ENCODE results near the gene TPSG1.
"Not testable (repeated sequence)": the region's sequence is repeated elsewhere in the genome, so short reads cannot be mapped to it uniquely, and the experiment has no call there.

DNA sequence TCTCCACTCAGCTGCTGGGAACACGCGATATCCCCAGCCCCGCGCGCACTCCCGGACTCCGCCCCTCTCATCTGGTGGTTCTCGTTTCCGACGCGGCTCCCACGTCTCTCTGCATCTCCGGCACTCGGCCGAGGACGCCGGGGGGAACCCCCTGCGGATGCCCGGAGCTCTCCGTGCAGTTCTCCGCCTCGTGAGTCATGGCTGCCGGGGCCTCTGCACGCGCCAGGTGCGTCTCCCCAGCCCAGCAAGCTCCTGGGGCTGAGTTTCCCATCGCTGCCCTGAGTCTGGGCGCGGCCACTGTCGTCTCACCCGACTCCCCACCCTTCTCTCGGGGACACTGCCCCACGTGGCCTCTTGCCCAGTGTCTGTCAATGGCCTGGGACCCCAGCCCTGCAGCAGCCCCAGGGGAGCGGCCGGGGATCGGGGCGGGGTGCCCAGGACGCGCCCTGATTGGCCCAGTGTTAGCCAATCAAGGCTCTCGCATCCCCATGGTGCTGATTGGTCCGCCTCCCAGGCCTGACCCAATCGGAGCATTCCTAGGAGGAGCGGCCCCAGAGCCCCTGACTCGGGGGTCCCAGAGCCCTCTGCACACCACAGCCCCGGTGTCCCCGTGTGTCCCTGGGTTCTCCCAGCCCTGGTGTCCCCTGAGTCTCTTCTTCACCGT, 28.8 kb upstream of the TPSG1 start:
- TF ChIP-seq POLR2A, POLR2AphosphoS5, SPI1 (IDR thresholded peaks at IDR 0.05; ENCODE audit: low read depth, low read length): not testable (repeated sequence)

Measured in GM12891 (cell line).